GM21723 (cell line): ENCODE results near the gene MEIOC.
"Not testable (repeated sequence)": the region's sequence is repeated elsewhere in the genome, so short reads cannot be mapped to it uniquely, and the experiment has no call there.

Experiments used
- ATAC-seq: cut with Tn5 transposase; IDR thresholded peaks from one replicate; pipeline ENCODE4 v1.9.1; 2021; ENCODE audit warnings: mild to moderate bottlenecking, moderate library complexity; ENCODE audit not compliant: unreplicated experiment

MEIOC gene

DNA sequence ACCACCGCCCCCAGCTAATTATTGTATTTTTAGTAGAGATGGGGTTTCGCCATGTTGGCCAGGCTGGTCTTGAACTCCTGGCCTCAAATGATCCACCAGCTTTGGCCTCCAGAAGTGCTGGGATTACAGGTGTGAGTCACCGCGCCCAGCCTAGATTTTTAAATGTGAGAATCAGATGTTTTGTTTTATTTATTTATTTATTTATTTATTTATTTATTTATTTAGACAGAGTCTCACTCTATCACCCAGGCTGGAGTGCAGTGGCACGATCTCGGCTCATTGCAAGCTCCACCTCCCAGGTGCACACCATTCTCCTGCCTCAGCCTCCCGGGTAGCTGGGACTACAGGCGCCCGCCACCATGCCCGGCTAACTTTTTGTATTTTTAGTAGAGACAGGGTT, 44.0 kb downstream of the MEIOC start:
- ATAC-seq = not testable (repeated sequence)

DNA sequence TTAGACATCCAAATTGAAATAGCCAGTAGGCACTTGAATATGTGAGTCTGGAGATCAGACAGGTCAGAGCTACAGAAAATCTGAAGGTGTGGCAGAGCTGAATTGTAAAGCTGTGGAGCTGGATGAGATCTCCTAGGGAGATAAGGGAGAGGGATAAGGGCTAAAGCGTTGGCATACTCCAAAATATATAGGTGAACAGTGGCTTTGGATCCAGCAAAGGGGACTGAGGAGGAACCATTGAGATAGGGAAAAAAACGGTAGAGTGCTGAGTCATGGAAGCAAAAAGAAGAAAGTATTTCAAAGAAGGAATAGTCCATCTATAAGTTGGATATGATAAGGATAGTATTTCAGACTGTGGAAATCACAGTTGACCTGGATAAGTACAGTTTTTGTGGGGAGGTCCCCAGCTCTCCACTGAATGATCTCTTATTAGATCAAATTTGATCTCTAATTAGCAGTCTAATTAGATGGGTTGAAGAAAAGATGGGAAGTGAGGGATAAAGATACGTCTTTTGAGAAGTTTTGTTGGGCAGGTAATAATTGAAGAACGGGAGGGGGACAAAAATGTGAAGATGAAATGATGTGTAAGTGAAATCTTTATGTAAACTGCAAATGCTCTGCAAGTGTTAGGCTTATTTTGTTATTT, 51.6 kb downstream of the MEIOC start:
- ATAC-seq = no peak

DNA sequence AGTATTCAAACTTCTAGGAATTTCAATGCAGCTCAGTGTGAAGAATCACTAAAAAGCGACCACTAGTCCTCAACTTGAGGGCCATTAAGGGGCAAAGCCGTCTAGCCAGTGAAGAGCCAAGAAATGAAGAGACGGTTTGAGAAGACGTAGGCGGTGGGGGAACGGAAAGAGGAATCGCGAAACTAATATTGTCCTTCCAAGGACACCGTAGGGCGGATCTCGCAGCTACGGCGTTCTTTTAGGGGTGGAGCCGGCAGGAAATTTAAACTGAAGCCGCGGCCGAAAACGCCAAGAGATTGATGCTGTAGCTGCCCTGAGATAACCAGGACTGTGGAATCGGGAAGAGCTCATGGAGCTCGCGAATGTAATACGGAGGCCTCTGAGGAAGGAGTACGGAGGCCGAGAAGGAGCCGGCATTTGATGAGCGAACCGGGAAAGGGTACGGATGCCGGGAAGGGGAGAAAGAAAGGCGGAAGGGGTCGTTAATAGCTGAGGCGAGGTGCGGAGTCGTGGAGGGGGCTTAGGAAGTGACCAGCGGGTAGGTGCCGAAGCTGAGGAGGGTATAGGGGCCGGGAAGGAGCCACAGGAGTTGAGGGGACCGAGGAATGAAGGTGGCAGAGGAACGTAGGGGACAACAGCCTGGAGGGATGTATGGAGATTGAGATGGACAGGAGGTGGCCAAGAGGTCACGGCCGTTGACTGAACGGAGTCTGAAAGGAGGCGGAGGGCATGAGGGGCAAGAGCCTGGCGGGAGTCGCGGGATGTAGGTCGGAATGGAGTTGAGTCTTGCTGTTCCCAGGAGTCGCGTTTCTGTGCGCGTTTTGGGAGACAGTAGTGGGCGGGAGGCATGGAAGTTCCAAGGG, 52.4 kb downstream of the MEIOC start, which contains the start of gene DBF4B:
DBF4B (plus strand) TSS at position 265 of the 863 bp plus-strand sequence; CDS start at position 421, 156 bp downstream.
- no peak for ATAC-seq

DNA sequence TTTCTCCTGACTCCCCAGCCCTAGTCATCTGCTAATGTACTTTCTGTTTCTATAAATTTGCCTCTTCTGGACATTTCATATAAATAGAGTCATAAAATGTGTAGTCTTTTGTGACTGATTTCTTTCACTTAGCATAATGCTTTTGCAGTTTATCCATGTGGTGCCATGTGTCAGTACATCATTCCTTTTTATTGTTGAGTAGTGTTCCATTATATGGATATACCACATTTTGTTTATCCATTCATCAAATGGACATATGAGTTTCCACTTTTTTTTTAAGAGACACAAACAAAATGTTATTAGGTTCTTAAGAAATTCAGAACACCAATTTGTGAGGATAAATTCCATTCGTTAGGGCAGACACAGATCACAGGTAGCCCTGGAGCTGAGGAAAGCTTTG, 63.2 kb downstream of the MEIOC start:
- ATAC-seq = no peak

DNA sequence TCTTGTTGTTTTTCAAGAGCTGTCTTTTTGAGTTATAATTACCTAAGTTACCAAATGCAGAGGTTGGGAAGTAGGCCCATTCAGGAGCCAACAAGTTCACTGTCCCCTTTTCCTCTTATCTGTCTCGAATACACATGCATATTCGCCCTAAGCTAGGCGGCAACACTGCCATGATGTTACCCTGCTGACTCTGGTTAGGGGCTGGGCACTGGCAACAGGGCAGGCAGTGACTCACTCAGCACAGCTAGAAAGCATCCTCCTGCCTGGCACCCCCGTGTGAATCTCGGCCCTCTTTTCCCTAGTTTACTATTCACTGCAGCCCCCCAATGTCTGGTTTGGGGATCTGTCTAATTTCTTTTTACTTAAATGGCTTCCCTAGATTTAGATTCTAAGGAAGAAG, 66.0 kb downstream of the MEIOC start:
- ATAC-seq = no peak
